ENCODE results near the gene NPIPA2. TPM values are rescaled to one million over a fixed set of nuclear protein-coding genes. Genes with fewer than 3 reads are reported as not detected.

Gene NPIPA2
- total RNA-seq, result 0.58 TPM in 1 of 2 replicates, not detected in the other

DNA sequence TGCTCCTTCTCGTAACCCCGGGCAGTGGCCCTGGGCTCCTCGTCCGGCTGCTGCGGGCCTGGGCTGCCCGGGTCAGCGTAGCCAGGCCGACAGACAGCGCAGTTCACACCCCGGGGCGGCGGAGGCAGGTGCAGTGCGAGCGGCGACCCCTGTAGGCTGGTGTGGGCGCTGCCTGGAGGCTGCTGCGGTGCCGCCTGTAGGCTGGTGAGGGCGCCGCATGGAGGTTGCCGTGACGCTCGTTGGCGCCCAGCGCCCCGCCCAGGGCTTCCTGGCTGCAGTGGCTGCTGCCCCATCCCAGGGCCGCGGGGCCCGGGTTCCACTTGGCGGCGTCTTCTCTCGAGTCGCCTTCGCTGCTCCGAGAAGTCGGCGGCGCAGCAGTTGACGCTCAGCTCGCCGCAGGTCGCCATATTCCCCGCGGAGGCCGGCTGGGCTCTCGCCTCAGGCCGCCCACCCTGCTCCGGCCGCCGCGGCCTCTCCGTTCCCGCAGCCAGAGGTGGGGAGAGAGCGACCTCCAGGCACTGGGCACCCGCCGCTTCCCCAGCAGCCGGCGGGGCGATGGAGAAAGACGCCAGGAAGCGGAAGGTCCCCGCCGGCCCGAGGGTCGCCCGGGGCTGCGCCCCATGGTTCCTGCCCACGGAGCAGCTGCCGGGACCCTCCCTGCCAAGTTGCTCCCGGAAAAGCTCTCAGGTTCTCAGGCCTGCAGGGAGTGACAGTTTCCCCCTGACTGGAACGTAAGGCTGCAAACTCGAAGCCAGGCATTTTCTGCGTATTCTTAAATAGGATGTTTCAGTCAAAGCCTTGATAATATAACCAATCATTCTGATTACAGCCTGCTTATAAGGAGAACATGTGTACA is at the start of gene NPIPA2:
TSS of gene NPIPA2 (plus strand) at position 261 of the 856 bp plus-strand sequence. CDS start 5,533 bp downstream, outside the sequence.

DNA sequence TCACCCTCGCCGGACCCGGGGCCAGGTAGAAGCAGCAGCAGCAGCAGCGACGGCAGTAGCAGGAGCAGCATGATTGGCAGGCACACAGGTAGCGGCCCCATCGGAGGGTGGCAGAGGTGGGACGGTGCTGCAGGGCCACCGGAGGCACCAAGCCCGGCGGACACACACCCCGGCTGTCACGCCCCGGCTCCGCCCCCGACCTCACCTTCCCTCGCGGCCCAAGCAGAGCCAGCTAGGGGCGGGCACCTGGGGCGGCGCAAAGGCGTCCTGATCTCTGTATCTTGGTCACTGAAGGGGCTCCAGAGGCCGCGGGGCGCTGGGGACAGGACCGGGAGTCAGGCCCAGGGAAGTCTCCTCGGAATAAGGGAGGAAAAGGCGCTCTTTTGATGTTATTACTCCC is 48.2 kb upstream of the NPIPA2 start, which contains the start of gene PLA2G10:
TSS of gene PLA2G10 (minus strand) at position 180 of the 400 bp plus-strand sequence. CDS start at position 101, 79 bp downstream.

GRCh38 chr16:14703156-14704011 is 38.9 kb upstream of the NPIPA2 start, which contains the start of gene NPIPA3:
Gene NPIPA3 (plus strand): TSS chr16:14703411. CDS start chr16:14708944, 5,533 bp downstream.

Other genes with a start within 250 kb of the NPIPA2 start
- 26.0 and 36.2 TPM in 2 replicates for gene PARN, start 112.3 kb upstream of the NPIPA2 start, total RNA-seq
- 64.3 and 79.6 TPM in 2 replicates for gene BFAR, start 109.6 kb upstream of the NPIPA2 start, total RNA-seq
- gene PLA2G10, start 48.2 kb upstream of the NPIPA2 start, total RNA-seq, result not detected in 2 replicates
- gene NPIPA3, start 39.1 kb upstream of the NPIPA2 start, total RNA-seq, result 0.58 TPM in 1 of 2 replicates, not detected in the other
- gene NOMO1, start 91.2 kb downstream of the NPIPA2 start, total RNA-seq, result 41.5 and 44.9 TPM in 2 replicates
- gene NPIPA1, start 194.9 kb downstream of the NPIPA2 start, total RNA-seq, result 36.4 and 43.1 TPM in 2 replicates
- 27.2 and 42.9 TPM in 2 replicates for gene PDXDC1, start 232.5 kb downstream of the NPIPA2 start, total RNA-seq

Data from pericardium fibroblast (primary cell).